ENCODE data around the gene PPP1R26. TPM values are rescaled to one million over a fixed set of nuclear protein-coding genes. Genes with fewer than 3 reads are reported as not detected.
"Not testable (repeated sequence)": the region's sequence is repeated elsewhere in the genome, so short reads cannot be mapped to it uniquely, and the experiment has no call there.

The PPP1R26 gene
- total RNA-seq, 2 experiments from 2014 or later: 0.29 to 0.32 TPM

GRCh38 chr9:135505406-135506187 is 26.0 kb downstream of the PPP1R26 start:
- intact Hi-C loops (cut with micrococcal nuclease): no loop called here
- Mint-ChIP-seq H3K27ac (no peak overlapping the region), H3K4me1 (ENCODE audit: low read depth) (peaks cover 21% of the 10 kb centered on the region), H3K9me3 (peaks cover 18% of the 10 kb centered on the region), H3K4me3 (no peak overlapping the region), H3K36me3 (ENCODE audit: low read depth) (peaks cover 24% of the 10 kb centered on the region), H3K27me3 (ENCODE audit: low read depth) (no peaks in the 10 kb centered on the region)
- no peak for DNase-seq
- CTCF ChIA-PET: interaction anchor here (1.0 to 1.5 kb wide), 5 partner anchors 12 to 72 kb away, joined by 3 to 4 read pairs (median 4); no protein-coding TSS in a partner anchor

- Mint-ChIP-seq H3K9me3 (peaks cover 18% of the 10 kb centered on the region), H3K4me1 (ENCODE audit: low read depth) (peaks cover 20% of the 10 kb centered on the region), H3K36me3 (ENCODE audit: low read depth) (peaks cover 24% of the 10 kb centered on the region), H3K27me3 (ENCODE audit: low read depth) (no peaks in the 10 kb centered on the region), H3K4me3 (no peak overlapping the region), H3K27ac (no peak overlapping the region)
- intact Hi-C loops (cut with micrococcal nuclease): no loop called here
- CTCF ChIA-PET: no interaction called here
- DNase-seq: no peak
Observed at GRCh38 chr9:135506327-135507103, 26.9 kb downstream of the PPP1R26 start.

GRCh38 chr9:135507104-135508035 is 27.8 kb downstream of the PPP1R26 start:
- Mint-ChIP-seq H3K4me1 (ENCODE audit: low read depth) (peaks cover 11% of the 10 kb centered on the region), H3K27ac (no peak overlapping the region), H3K4me3 (no peak overlapping the region), H3K27me3 (ENCODE audit: low read depth) (no peaks in the 10 kb centered on the region), H3K36me3 (ENCODE audit: low read depth) (peaks cover 20% of the 10 kb centered on the region), H3K9me3 (peaks cover 18% of the 10 kb centered on the region)
- intact Hi-C loops (cut with micrococcal nuclease): no loop called here
- no peak for DNase-seq
- CTCF ChIA-PET: no interaction called here

GRCh38 chr9:135508211-135508820 is 28.7 kb downstream of the PPP1R26 start:
- Mint-ChIP-seq H3K27ac (no peak overlapping the region), H3K4me1 (ENCODE audit: low read depth) (peaks cover 7% of the 10 kb centered on the region), H3K36me3 (ENCODE audit: low read depth) (peaks cover 15% of the 10 kb centered on the region), H3K27me3 (ENCODE audit: low read depth) (peaks cover 3% of the 10 kb centered on the region), H3K4me3 (no peak overlapping the region), H3K9me3 (peaks cover 18% of the 10 kb centered on the region)
- CTCF ChIA-PET: no interaction called here
- intact Hi-C loops (cut with micrococcal nuclease): no loop called here
- no peak for DNase-seq

- Mint-ChIP-seq H3K27me3 (ENCODE audit: low read depth) (peaks cover 3% of the 10 kb centered on the region), H3K4me3 (no peak overlapping the region), H3K36me3 (ENCODE audit: low read depth) (peaks cover 8% of the 10 kb centered on the region), H3K27ac (no peak overlapping the region), H3K4me1 (ENCODE audit: low read depth) (peaks cover 2% of the 10 kb centered on the region), H3K9me3 (peaks cover 18% of the 10 kb centered on the region)
- CTCF ChIA-PET: no interaction called here
- intact Hi-C loops (cut with micrococcal nuclease): no loop called here
- DNase-seq: no peak
Observed at GRCh38 chr9:135509458-135509857, 29.9 kb downstream of the PPP1R26 start.

GRCh38 chr9:135512241-135512603 is 32.6 kb downstream of the PPP1R26 start:
- H3K27ac Mint-ChIP-seq: no peak overlapping the region
- no peak overlapping the region for H3K4me3 Mint-ChIP-seq
- no peaks in the 10 kb centered on the region for H3K36me3 Mint-ChIP-seq (ENCODE audit: low read depth)
- no peak for DNase-seq
- intact Hi-C loops (cut with micrococcal nuclease): no loop called here
- CTCF ChIA-PET: no interaction called here
- H3K4me1 Mint-ChIP-seq (ENCODE audit: low read depth): peaks cover 3% of the 10 kb centered on the region
- peaks cover 18% of the 10 kb centered on the region for H3K9me3 Mint-ChIP-seq
- peaks cover 7% of the 10 kb centered on the region for H3K27me3 Mint-ChIP-seq (ENCODE audit: low read depth)

- CTCF ChIA-PET: no interaction called here
- DNase-seq: no peak
- Mint-ChIP-seq H3K4me3 (no peak overlapping the region), H3K9me3 (peaks cover 17% of the 10 kb centered on the region), H3K4me1 (ENCODE audit: low read depth) (peaks cover 3% of the 10 kb centered on the region), H3K27ac (no peak overlapping the region), H3K36me3 (ENCODE audit: low read depth) (no peaks in the 10 kb centered on the region), H3K27me3 (ENCODE audit: low read depth) (peaks cover 10% of the 10 kb centered on the region)
- intact Hi-C loops (cut with micrococcal nuclease): no loop called here
Observed at GRCh38 chr9:135512904-135513303, 33.3 kb downstream of the PPP1R26 start.

- CTCF ChIA-PET: no interaction called here
- Mint-ChIP-seq H3K4me3 (no peak overlapping the region), H3K9me3 (peaks cover 13% of the 10 kb centered on the region), H3K27me3 (ENCODE audit: low read depth) (peaks cover 10% of the 10 kb centered on the region), H3K36me3 (ENCODE audit: low read depth) (no peaks in the 10 kb centered on the region), H3K4me1 (ENCODE audit: low read depth) (peaks cover 3% of the 10 kb centered on the region), H3K27ac (no peak overlapping the region)
- intact Hi-C loops (cut with micrococcal nuclease): no loop called here
- no peak for DNase-seq
Observed at GRCh38 chr9:135513351-135513846, 33.8 kb downstream of the PPP1R26 start.

GRCh38 chr9:135513906-135514305 is 34.3 kb downstream of the PPP1R26 start:
- H3K27me3 Mint-ChIP-seq (ENCODE audit: low read depth): peaks cover 10% of the 10 kb centered on the region
- H3K4me1 Mint-ChIP-seq (ENCODE audit: low read depth); CTCF ChIA-PET; H3K4me3 Mint-ChIP-seq; DNase-seq; H3K27ac Mint-ChIP-seq; H3K9me3 Mint-ChIP-seq; H3K36me3 Mint-ChIP-seq (ENCODE audit: low read depth); intact Hi-C loops (cut with micrococcal nuclease): not testable (repeated sequence)

- DNase-seq: no peak
- H3K27ac Mint-ChIP-seq: no peak overlapping the region
- intact Hi-C loops (cut with micrococcal nuclease): no loop called here
- H3K9me3 Mint-ChIP-seq: peaks cover 2% of the 10 kb centered on the region
- no peaks in the 10 kb centered on the region for H3K36me3 Mint-ChIP-seq (ENCODE audit: low read depth)
- H3K27me3 Mint-ChIP-seq (ENCODE audit: low read depth): peaks cover 15% of the 10 kb centered on the region
- CTCF ChIA-PET: no interaction called here
- H3K4me1 Mint-ChIP-seq (ENCODE audit: low read depth): peaks cover 3% of the 10 kb centered on the region
- H3K4me3 Mint-ChIP-seq: no peak overlapping the region
Observed at GRCh38 chr9:135514342-135515082, 34.9 kb downstream of the PPP1R26 start.

- CTCF ChIA-PET: no interaction called here
- Mint-ChIP-seq H3K27ac (no peak overlapping the region), H3K9me3 (no peaks in the 10 kb centered on the region), H3K27me3 (ENCODE audit: low read depth) (peaks cover 17% of the 10 kb centered on the region), H3K4me3 (no peak overlapping the region), H3K4me1 (ENCODE audit: low read depth) (peaks cover 3% of the 10 kb centered on the region), H3K36me3 (ENCODE audit: low read depth) (no peaks in the 10 kb centered on the region)
- intact Hi-C loops (cut with micrococcal nuclease): no loop called here
- no peak for DNase-seq
Observed at GRCh38 chr9:135515083-135515951, 35.7 kb downstream of the PPP1R26 start.
